Peyer's patch (tissue), 4 donors: ENCODE measurements around the gene GGA1.

Experiments used
- POLR2A ChIP-seq, 2 donors: fragments of 450-650 bp; IDR thresholded peaks; one replicate each; pipeline ENCODE4 v1.5.1; 2017; ENCODE audit warnings: antibody characterized with exemption in 2 of 2, mild to moderate bottlenecking in 2 of 2, moderate library complexity in 2 of 2
- TF ChIP-seq, protein P1 (sequence below), 6 experiments: fragments of 450-650 bp in 4 of 6; fragments of 200-600 bp in 2 of 6; sonication (generic) in 1 of 6; IDR thresholded peaks; one replicate each; pipeline ENCODE4 v1.5.1; 2017 to 2019; ENCODE audit warnings: antibody characterized with exemption in 6 of 6, mild to moderate bottlenecking in 3 of 6, moderate library complexity in 1 of 6

- no peak for TF ChIP-seq POLR2A (IDR thresholded peaks at IDR 0.05)
- TF ChIP-seq, protein P1, sequence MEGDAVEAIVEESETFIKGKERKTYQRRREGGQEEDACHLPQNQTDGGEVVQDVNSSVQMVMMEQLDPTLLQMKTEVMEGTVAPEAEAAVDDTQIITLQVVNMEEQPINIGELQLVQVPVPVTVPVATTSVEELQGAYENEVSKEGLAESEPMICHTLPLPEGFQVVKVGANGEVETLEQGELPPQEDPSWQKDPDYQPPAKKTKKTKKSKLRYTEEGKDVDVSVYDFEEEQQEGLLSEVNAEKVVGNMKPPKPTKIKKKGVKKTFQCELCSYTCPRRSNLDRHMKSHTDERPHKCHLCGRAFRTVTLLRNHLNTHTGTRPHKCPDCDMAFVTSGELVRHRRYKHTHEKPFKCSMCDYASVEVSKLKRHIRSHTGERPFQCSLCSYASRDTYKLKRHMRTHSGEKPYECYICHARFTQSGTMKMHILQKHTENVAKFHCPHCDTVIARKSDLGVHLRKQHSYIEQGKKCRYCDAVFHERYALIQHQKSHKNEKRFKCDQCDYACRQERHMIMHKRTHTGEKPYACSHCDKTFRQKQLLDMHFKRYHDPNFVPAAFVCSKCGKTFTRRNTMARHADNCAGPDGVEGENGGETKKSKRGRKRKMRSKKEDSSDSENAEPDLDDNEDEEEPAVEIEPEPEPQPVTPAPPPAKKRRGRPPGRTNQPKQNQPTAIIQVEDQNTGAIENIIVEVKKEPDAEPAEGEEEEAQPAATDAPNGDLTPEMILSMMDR (IDR thresholded peaks at IDR 0.05), result no peak
These were observed 7.8 kb downstream of the GGA1 start for GRCh38 chr22:37616201-37617083.
